GM12891 (cell line): ENCODE measurements around the gene PPCS.

Experiments used
- POLR2A ChIP-seq: IDR thresholded peaks from 2 replicates; pipeline ENCODE4 v1.6.1; 2011; ENCODE audit warnings: low read depth, low read length, control low read depth
- POLR2AphosphoS5 ChIP-seq: IDR thresholded peaks from 2 replicates; pipeline ENCODE4 v1.6.1; 2011; ENCODE audit warnings: low read depth, low read length, control low read depth
- POU2F2 ChIP-seq: IDR thresholded peaks from 2 replicates; pipeline ENCODE4 v1.6.1; 2011; ENCODE audit warnings: low read depth, mild to moderate bottlenecking, control low read depth, low read length, moderate library complexity
- SPI1 ChIP-seq: IDR thresholded peaks from 2 replicates; pipeline ENCODE4 v1.6.1; 2011; ENCODE audit warnings: low read depth, low read length, control low read depth
- TAF1 ChIP-seq: IDR thresholded peaks from 2 replicates; pipeline ENCODE4 v1.6.1; 2011; ENCODE audit warnings: low read depth, low read length, control low read depth

- TF ChIP-seq POLR2AphosphoS5 (no peak), SPI1 (no peak), POLR2A (no peak), POU2F2 (no peak), TAF1 (no peak)
Observed at GRCh38 chr1:42423681-42424080, 32.7 kb upstream of the PPCS start.
